K562 (cell line): ENCODE measurements around the gene NDUFA7. TPM values are rescaled to one million over a fixed set of nuclear protein-coding genes. Genes with fewer than 3 reads are reported as not detected.

Source experiments
- CHD4 ChIP-seq: fragments of 200-600 bp; sonication (generic); IDR thresholded peaks from 3 replicates; pipeline ENCODE4 v1.6.1; 2012; ENCODE audit warnings: low read depth, mild to moderate bottlenecking, mixed read lengths, low read length, inconsistent platforms; ENCODE audit not compliant: insufficient read depth, insufficient replicate concordance, poor library complexity, severe bottlenecking
- MYC ChIP-seq, 2 experiments: fragments of 250-450 bp in 1 of 2; sonication (Bioruptor Pico) in 1 of 2; IDR thresholded peaks; 2 replicates each; pipeline versions ENCODE4 v1.5.1 to v1.6.1; 2012 to 2021; ENCODE audit warnings: low read depth in 2 of 2, borderline replicate concordance in 1 of 2, improper control_type of control experiment in 1 of 2, low read length in 1 of 2, mild to moderate bottlenecking in 1 of 2, moderate library complexity in 1 of 2
- PCBP1 ChIP-seq: fragments of 200-400 bp; formaldehyde crosslinking; IDR thresholded peaks from 2 replicates; pipeline ENCODE4 v1.6.1; 2018; ENCODE audit warnings: mild to moderate bottlenecking, low read depth, low read length; ENCODE audit not compliant: poor library complexity, severe bottlenecking
- SP2 ChIP-seq: IDR thresholded peaks from 2 replicates; pipeline ENCODE4 v1.6.1; 2011; ENCODE audit warnings: mild to moderate bottlenecking, low read depth, low read length, moderate library complexity; ENCODE audit not compliant: poor library complexity, severe bottlenecking; ENCODE audit errors: extremely low read depth
- TCFL5 ChIP-seq: fragments of 250-450 bp; sonication (Bioruptor Pico); conservative IDR thresholded peaks from 2 replicates; pipeline ENCODE4 v1.6.1; 2021; ENCODE audit warnings: mild to moderate bottlenecking, moderate library complexity, matching md5 sums
- ZBTB11 ChIP-seq, 3 experiments: fragments of 200-800 bp in 1 of 3; fragments of 250-450 bp in 1 of 3; fragments of 450-650 bp in 1 of 3; sonication (Bioruptor Pico) in 1 of 3; sonication (Bioruptor generic) in 1 of 3; formaldehyde crosslinking in 1 of 3; IDR thresholded peaks; 2 replicates each; pipeline versions ENCODE4 v1.6.1 to v1.8.0; 2016 to 2022; ENCODE audit warnings: mild to moderate bottlenecking in 2 of 3, missing genetic modification characterization in 2 of 3, missing compliant biosample characterization in 1 of 3, moderate library complexity in 1 of 3
- ZBTB33 ChIP-seq: sonication (generic); formaldehyde crosslinking; IDR thresholded peaks from 2 replicates; pipeline ENCODE4 v1.8.1; 2023; ENCODE audit warnings: mild to moderate bottlenecking, missing genetic modification reagents
- ZBTB5 ChIP-seq: fragments of 450-650 bp; IDR thresholded peaks from 2 replicates; pipeline ENCODE4 v1.6.1; 2017; ENCODE audit warnings: antibody characterized with exemption
- ZHX1 ChIP-seq: fragments of 150-350 bp; conservative IDR thresholded peaks from 2 replicates; pipeline ENCODE4 v1.6.1; 2014; ENCODE audit warnings: low read length
- polyA plus RNA-seq, 8 experiments: library from polyadenylated mRNA; depleted of rRNA in 4 of 8; stranded (reverse) in 5 of 8; unstranded in 3 of 8; fragments of >200 nt; fragmentation: Nextera tagmentation in 2 of 8; fragmentation: Illumina TruSeq in 1 of 8; extraction: Ambion mirVana in 2 of 8; extraction: Trizol in 1 of 8; gene quantifications; 2 replicates each; pipeline versions ENCODE4 v1.2.1 to v1.2.3, GENCODE V29; 2011 to 2014; ENCODE audit warnings: inconsistent platforms in 1 of 8, missing spikeins in 1 of 8
- total RNA-seq, 7 experiments: library from RNA; depleted of rRNA in 6 of 7; stranded (reverse); fragments of >200 nt in 6 of 7; fragmentation: Illumina TruSeq in 2 of 7; extraction: Trizol in 2 of 7; gene quantifications; 2 replicates each; pipeline versions ENCODE4 v1.2.1 to v1.2.3, GENCODE V29; 2011 to 2021; ENCODE audit warnings: low replicate concordance in 1 of 7

The NDUFA7 gene
- total and polyA plus RNA-seq, 9 of the 15 experiments (the other 6 are each of a cell fraction or from before 2014, with no cell fraction given), result 70.8 to 348 (median 142) TPM

GRCh38 chr19:8307965-8308866, 13.0 kb downstream of the NDUFA7 start, which contains the start of gene CD320 (continued):
- no peak for TF ChIP-seq TCFL5 (CRISPR knock-in tag)
- TF ChIP-seq ZBTB33, result peak; percentile 71
- TF ChIP-seq ZHX1, result no peak
- TF ChIP-seq PCBP1, result peak; percentile 78
- peak in 1 of 3 experiments; percentile 49; a peak in 1 of 6 replicates for TF ChIP-seq ZBTB11 (CRISPR knock-in tag; IDR thresholded peaks at IDR 0.05)
- TF ChIP-seq CHD4, result no peak
- peak; percentile 36 for TF ChIP-seq SP2
- TF ChIP-seq ZBTB5, result no peak
- TF ChIP-seq MYC (IDR thresholded peaks at IDR 0.05; ENCODE audit: low read depth, low read length), result peak; percentile 96
- TF ChIP-seq MYC (CRISPR knock-in tag; IDR thresholded peaks at IDR 0.05; ENCODE audit: borderline replicate concordance, low read depth), result no peak
